Heart right ventricle (tissue), 16 donors: ENCODE measurements around the gene PLEKHM3. TPM values are rescaled to one million over a fixed set of nuclear protein-coding genes. Genes with fewer than 3 reads are reported as not detected.

Experiments used
- ATAC-seq, 8 donors: fragments of 200-7000 bp; cut with Tn5 transposase; one replicate each; pipeline ENCODE4 v1.9.1; 2020; ENCODE audit warnings: mild to moderate bottlenecking in 8 of 8, moderate library complexity in 8 of 8, moderate number of reproducible peaks in 1 of 8
- DNase-seq, 2 donors: peaks; one replicate each; pipeline ENCODE4 v3.0.0-alpha.2; 2020
- H3K27ac ChIP-seq, 10 donors: fragments of 200-600 bp; sonication (generic) in 2 of 10; one replicate each; pipeline versions ENCODE4 v1.5.0 to v1.8.0; 2020 to 2022; ENCODE audit warnings: mild to moderate bottlenecking in 3 of 10
- H3K27me3 ChIP-seq, 7 donors: fragments of 200-600 bp; one replicate each; pipeline ENCODE4 v1.8.0; 2021 to 2022; ENCODE audit warnings: mild to moderate bottlenecking in 2 of 7
- H3K36me3 ChIP-seq, 9 donors: fragments of 200-600 bp; sonication (generic) in 1 of 9; one replicate each; pipeline versions ENCODE4 v1.5.0 to v1.8.0; 2020 to 2022; ENCODE audit warnings: mild to moderate bottlenecking in 2 of 9
- H3K4me1 ChIP-seq, 9 donors: fragments of 200-600 bp; sonication (generic) in 1 of 9; one replicate each; pipeline versions ENCODE4 v1.5.0 to v1.8.0; 2020 to 2022; ENCODE audit warnings: mild to moderate bottlenecking in 4 of 9
- H3K4me3 ChIP-seq, 10 donors: fragments of 200-600 bp; sonication (generic) in 2 of 10; one replicate each; pipeline versions ENCODE4 v1.5.0 to v1.8.0; 2020 to 2022; ENCODE audit warnings: mild to moderate bottlenecking in 7 of 10, moderate library complexity in 2 of 10
- H3K9me3 ChIP-seq, 11 donors: fragments of 200-600 bp in 10 of 11; sonication (generic) in 2 of 11; one replicate each; pipeline versions ENCODE4 v1.5.0 to v1.8.0; 2013 to 2022; ENCODE audit warnings: mild to moderate bottlenecking in 2 of 11, control low read depth in 1 of 11, moderate library complexity in 1 of 11
- WGBS, 2 donors: extraction: QIAGEN DNeasy Blood & Tissue Kit; methylation state at CpG; one replicate each; pipeline ENCODE4 v1.1.7; 2013; ENCODE audit warnings: inconsistent platforms in 1 of 2; 5-methylcytosine and 5-hydroxymethylcytosine counted together
- intact Hi-C, 10 donors: fragments of 100-400 bp; cut with DNase I; formaldehyde crosslinking; loops; one replicate each; pipeline versions ENCODE4 v1.11.1 to v1.14.2; 2022
- polyA plus RNA-seq, 2 donors: library from polyadenylated mRNA; stranded (reverse); fragments of 200-250 nt; gene quantifications; one replicate each; pipeline ENCODE4 v1.2.3, GENCODE V29; 2013
- total RNA-seq, 10 donors: library from RNA; stranded (reverse); fragmentation: NEBNext Ultra II Directional in 3 of 10; extraction: Animal tissue kit (Norgen Biotek cat#: 25700) in 3 of 10; gene quantifications; one replicate each; pipeline versions ENCODE4 v1.2.1 to v1.2.4, GENCODE V29; 2021 to 2023
- TF ChIP-seq, protein P1 (sequence below), 9 donors: fragments of 200-600 bp; sonication (generic) in 2 of 9; IDR thresholded peaks; one replicate each; pipeline versions ENCODE4 v1.5.0 to v1.8.0; 2021 to 2022; ENCODE audit warnings: antibody characterized with exemption in 9 of 9, mild to moderate bottlenecking in 5 of 9, moderate library complexity in 1 of 9
- donor health status: Arrhythmogenic right ventricular cardiomyopathy.
- donor health status: ischemic (EF 13 %, LVEDD 7.1; RV severe dilation, severe dysfunction).
- donor health status: healthy with polysubstance abuse.
- donor health status: DM: no; HTN: yes; CAD: no.
- donor health status: DM: no; HTN: no; CAD: no.
- donor health status: ischemic (EF 25% LVEDD 6.9; RV normal size, moderate dysfunction).
- donor health status: ischemic (EF 25% LVEDD 5.7; RV mildly dilated, moderate dysfunction).
- donor health status: healthy.
- donor health status: DM: yes; HTN: yes; CAD: no.
- donor health status: Ischemic cardiomyopathy.
- donor health status: ischemic (EF 35%, LVEDD 5.7; RV mildly dilated, moderate dysfunction).
- donor health status: nonischemic (EF 11% LVEDD 7.7; RV severe dilation, severe dysfunction).
- donor health status: DM: yes; HTN: yes; CAD: no.
- donor health status: PGD.
- donor health status: ischemic (EF 29% LVEDD 5.4; RV normal size, mild dysfunction).
- donor health status: nonischemic (EF 23%, LVEDD 6.1; RV moderate dilation, normal function).

PLEKHM3 gene
- total and polyA plus RNA-seq, 12 donors, result 2.5 to 16.2 (median 14.9) TPM

GRCh38 chr2:207960090-207960489, 65.2 kb downstream of the PLEKHM3 start:
- 35 to 50% methylated on average over 1 of the region's 1 CpG for WGBS, 2 donors
- ATAC-seq (peak in 1 of 8 donors; percentile 44), DNase-seq (no peak)

GRCh38 chr2:207956771-207957170, 68.6 kb downstream of the PLEKHM3 start:
- TF ChIP-seq, protein P1, sequence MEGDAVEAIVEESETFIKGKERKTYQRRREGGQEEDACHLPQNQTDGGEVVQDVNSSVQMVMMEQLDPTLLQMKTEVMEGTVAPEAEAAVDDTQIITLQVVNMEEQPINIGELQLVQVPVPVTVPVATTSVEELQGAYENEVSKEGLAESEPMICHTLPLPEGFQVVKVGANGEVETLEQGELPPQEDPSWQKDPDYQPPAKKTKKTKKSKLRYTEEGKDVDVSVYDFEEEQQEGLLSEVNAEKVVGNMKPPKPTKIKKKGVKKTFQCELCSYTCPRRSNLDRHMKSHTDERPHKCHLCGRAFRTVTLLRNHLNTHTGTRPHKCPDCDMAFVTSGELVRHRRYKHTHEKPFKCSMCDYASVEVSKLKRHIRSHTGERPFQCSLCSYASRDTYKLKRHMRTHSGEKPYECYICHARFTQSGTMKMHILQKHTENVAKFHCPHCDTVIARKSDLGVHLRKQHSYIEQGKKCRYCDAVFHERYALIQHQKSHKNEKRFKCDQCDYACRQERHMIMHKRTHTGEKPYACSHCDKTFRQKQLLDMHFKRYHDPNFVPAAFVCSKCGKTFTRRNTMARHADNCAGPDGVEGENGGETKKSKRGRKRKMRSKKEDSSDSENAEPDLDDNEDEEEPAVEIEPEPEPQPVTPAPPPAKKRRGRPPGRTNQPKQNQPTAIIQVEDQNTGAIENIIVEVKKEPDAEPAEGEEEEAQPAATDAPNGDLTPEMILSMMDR (IDR thresholded peaks at IDR 0.05), result no peak
- DNase-seq (no peak), ATAC-seq (no peak)
- intact Hi-C loops, result loop anchor here in 1 of 10 donors (5.0 kb wide), 1 partner anchor 189 kb away; the partner anchor contains the start of gene FZD5
- Histone ChIP-seq H3K4me1 (peaks cover 0 to 16% (median 11%) of the 10 kb centered on the region in 9 donors), H3K27me3 (no peaks in the 10 kb centered on the region), H3K27ac (no peak overlapping the region), H3K4me3 (no peak overlapping the region), H3K9me3 (no peaks in the 10 kb centered on the region), H3K36me3 (no peaks in the 10 kb centered on the region)
- WGBS, 2 donors, result 76 to 92% methylated on average over 3 of the region's 3 CpGs

More at GRCh38 chr2:207960090-207960489, 65.2 kb downstream of the PLEKHM3 start:
- Histone ChIP-seq H3K27ac (no peak overlapping the region), H3K9me3 (peaks cover 0 to 8% (median 0%) of the 10 kb centered on the region in 11 donors), H3K4me1 (peaks cover 0 to 15% (median 7%) of the 10 kb centered on the region in 9 donors), H3K27me3 (no peaks in the 10 kb centered on the region), H3K4me3 (no peak overlapping the region), H3K36me3 (peaks cover 0 to 7% (median 0%) of the 10 kb centered on the region in 9 donors)
- TF ChIP-seq, protein P1 (IDR thresholded peaks at IDR 0.05), result no peak
- intact Hi-C loops, result no loop called here

DNA sequence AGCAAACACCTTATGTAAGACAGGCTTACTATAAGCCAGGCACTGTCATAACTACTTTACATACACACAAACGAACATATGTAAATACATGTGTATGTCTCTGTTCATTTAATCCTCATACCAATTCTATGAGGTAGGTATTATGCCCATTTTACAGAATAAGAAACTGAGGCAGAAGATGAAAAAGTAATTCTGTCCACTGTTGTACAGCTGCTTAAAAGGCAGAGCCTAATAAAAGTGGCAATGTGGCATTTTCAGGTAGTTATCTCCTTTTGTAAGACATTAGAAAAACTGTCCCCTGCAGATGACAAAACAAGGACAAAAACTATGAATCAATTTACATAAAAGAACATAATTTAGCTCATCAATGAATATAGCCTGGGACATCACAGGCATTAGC, 69.9 kb downstream of the PLEKHM3 start:
- intact Hi-C loops, result loop anchor here in 1 of 10 donors (5.0 kb wide), 1 partner anchor 188 kb away; the partner anchor contains the start of gene FZD5
- DNase-seq (no peak), ATAC-seq (no peak)
- TF ChIP-seq, protein P1 (IDR thresholded peaks at IDR 0.05), result no peak
- H3K9me3 ChIP-seq, result no peaks in the 10 kb centered on the region
- WGBS, 2 donors, result 45 to 58% methylated on average over 1 of the region's 1 CpG
- no peaks in the 10 kb centered on the region for H3K36me3 ChIP-seq
- H3K27ac ChIP-seq, result no peak overlapping the region
- peaks cover 0 to 28% (median 19%) of the 10 kb centered on the region in 9 donors for H3K4me1 ChIP-seq
- H3K27me3 ChIP-seq, result no peaks in the 10 kb centered on the region
- H3K4me3 ChIP-seq, result no peak overlapping the region

DNA sequence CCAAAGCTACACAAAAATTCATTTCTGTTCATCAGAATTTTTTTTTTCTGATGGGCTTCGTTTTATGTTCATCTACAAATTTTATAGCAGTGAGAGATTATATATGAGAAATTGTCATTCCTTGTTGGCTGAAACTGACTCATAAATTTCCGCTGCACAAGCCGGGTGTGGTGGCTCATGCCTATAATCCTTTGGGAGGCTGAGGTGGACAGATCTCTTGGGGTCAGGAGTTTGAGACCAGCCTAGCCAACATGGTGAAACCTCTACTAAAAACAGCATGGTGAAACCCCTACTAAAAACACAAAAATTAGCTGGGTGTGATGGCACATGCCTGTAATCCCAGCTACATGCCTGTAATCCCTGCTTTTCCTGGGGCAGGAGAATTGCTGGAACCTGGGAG, 72.0 kb downstream of the PLEKHM3 start:
- 95 to 99% methylated on average over 3 of the region's 3 CpGs for WGBS, 2 donors
- H3K36me3 ChIP-seq, result no peaks in the 10 kb centered on the region
- DNase-seq, result no peak
- no peak overlapping the region for H3K27ac ChIP-seq
- no peak overlapping the region for H3K4me3 ChIP-seq
- no peaks in the 10 kb centered on the region for H3K27me3 ChIP-seq
- H3K9me3 ChIP-seq, result no peaks in the 10 kb centered on the region
- no peak for ATAC-seq
- TF ChIP-seq, protein P1 (IDR thresholded peaks at IDR 0.05), result no peak
- H3K4me1 ChIP-seq, result peaks cover 0 to 28% (median 23%) of the 10 kb centered on the region in 9 donors
- intact Hi-C loops, result no loop called here
